Daoy (cell line): ENCODE results near the gene COPS2. TPM values are rescaled to one million over a fixed set of nuclear protein-coding genes. Genes with fewer than 3 reads are reported as not detected.
"Not testable (repeated sequence)": the region's sequence is repeated elsewhere in the genome, so short reads cannot be mapped to it uniquely, and the experiment has no call there.

Experiments
- DNase-seq: peaks from one replicate; pipeline ENCODE4 v3.0.0-alpha.2; 2015; ENCODE audit warnings: low read depth
- total RNA-seq: library from RNA; depleted of rRNA; stranded (reverse); fragments of >200 nt; shearing (Covaris generic); gene quantifications from 2 replicates; pipeline ENCODE4 v1.2.3, GENCODE V29; 2014; rRNA removed

Gene COPS2
- total RNA-seq, result 79.1 and 88.4 TPM in 2 replicates

- peak; percentile 95 for DNase-seq
These were observed at the start of gene COPS2 for GRCh38 chr15:49155110-49155833. Gene COPS2, minus strand, starts transcription at chr15:49155599. Its CDS starts 21 bp downstream, at chr15:49155578.

- no peak for DNase-seq
These were observed 44.9 kb upstream of the COPS2 start for GRCh38 chr15:49200347-49200746.

GRCh38 chr15:49199666-49200065, 44.3 kb upstream of the COPS2 start:
- no peak for DNase-seq

- no peak for DNase-seq
These were observed 41.5 kb upstream of the COPS2 start for GRCh38 chr15:49196856-49197255.

- no peak for DNase-seq
These were observed 36.5 kb upstream of the COPS2 start for GRCh38 chr15:49191892-49192291.

GRCh38 chr15:49190586-49190985, 35.2 kb upstream of the COPS2 start:
- DNase-seq, result no peak

- no peak for DNase-seq
These were observed 34.2 kb upstream of the COPS2 start for GRCh38 chr15:49189631-49190030.

GRCh38 chr15:49188933-49189332, 33.5 kb upstream of the COPS2 start:
- DNase-seq, result no peak

GRCh38 chr15:49187549-49188245, 32.3 kb upstream of the COPS2 start:
- no peak for DNase-seq

GRCh38 chr15:49185473-49185872, 30.1 kb upstream of the COPS2 start:
- DNase-seq, result no peak

GRCh38 chr15:49183741-49184140, 28.3 kb upstream of the COPS2 start:
- not testable (repeated sequence) for DNase-seq

GRCh38 chr15:49182128-49182527, 26.7 kb upstream of the COPS2 start:
- no peak for DNase-seq

GRCh38 chr15:49179433-49180190, 24.2 kb upstream of the COPS2 start:
- no peak for DNase-seq

- no peak for DNase-seq
These were observed 23.1 kb upstream of the COPS2 start for GRCh38 chr15:49178497-49178896.

- DNase-seq, result not testable (repeated sequence)
These were observed 20.4 kb upstream of the COPS2 start for GRCh38 chr15:49175582-49176397.

- no peak for DNase-seq
These were observed 19.5 kb upstream of the COPS2 start for GRCh38 chr15:49174902-49175301.

GRCh38 chr15:49171790-49172189, 16.4 kb upstream of the COPS2 start:
- DNase-seq, result no peak

GRCh38 chr15:49169880-49170597, 14.6 kb upstream of the COPS2 start, which contains the start of gene GALK2:
Gene GALK2, plus strand, starts transcription at chr15:49170247. Its CDS starts 76 bp downstream, at chr15:49170323.
- DNase-seq, result peak; percentile 86

GRCh38 chr15:49168016-49168415, 12.6 kb upstream of the COPS2 start:
- no peak for DNase-seq

GRCh38 chr15:49164865-49165264, 9.5 kb upstream of the COPS2 start:
- no peak for DNase-seq

GRCh38 chr15:49163678-49164077, 8.3 kb upstream of the COPS2 start:
- DNase-seq, result no peak
